Epithelial cell of alveolus of lung (primary cell): ENCODE results near the gene RABGAP1L. TPM values are rescaled to one million over a fixed set of nuclear protein-coding genes. Genes with fewer than 3 reads are reported as not detected.

Experiments used
- total RNA-seq: library from RNA; depleted of rRNA; stranded (reverse); fragments of >200 nt; gene quantifications from 2 replicates; pipeline ENCODE4 v1.2.1, GENCODE V29; 2015

The RABGAP1L gene
- total RNA-seq: 9.1 and 16.4 TPM in 2 replicates

DNA sequence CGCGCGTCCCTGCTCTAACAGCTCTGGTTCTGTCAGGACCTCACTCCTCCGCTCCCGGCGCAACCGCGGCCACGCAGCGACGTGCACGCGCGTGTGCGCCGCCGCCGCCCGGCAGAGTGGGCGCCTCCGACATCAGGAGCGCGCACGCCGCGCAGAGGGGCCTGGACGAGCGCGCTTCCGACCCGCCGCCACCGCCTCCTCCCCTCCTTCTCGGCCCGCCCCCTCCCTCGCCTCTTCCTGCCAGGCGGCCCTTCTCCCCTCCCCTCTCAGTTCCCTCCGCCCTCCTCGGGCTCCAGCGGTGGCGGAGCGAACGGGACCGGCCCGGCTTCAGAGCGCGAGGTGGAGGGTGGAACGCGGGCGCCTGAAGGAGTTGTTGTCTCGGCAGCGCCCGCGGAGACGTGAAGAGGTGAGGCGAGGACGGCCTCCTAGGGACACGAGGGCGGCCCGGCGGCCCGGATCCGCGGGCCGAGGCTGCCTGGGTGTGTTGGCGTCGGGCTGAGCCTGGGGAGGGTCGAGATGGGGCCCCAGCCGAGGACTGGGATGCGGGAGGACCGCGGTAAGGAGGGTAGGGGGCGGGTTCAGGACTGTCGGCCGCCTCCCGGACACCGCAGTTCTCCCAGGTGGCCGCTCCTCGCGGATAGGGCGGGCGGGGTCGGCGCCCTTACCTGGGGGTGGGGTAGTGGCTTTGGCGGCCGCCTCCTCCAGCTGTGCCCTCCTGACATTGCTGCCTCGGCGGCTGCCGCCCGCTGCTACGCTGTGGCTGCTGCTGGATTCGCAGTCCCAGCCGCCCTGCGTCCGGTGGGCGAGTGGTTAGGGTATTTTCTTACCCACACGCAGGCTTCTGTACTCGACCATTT, at the start of gene RABGAP1L:
RABGAP1L (plus strand) TSS at position 269 of the 857 bp plus-strand sequence.

DNA sequence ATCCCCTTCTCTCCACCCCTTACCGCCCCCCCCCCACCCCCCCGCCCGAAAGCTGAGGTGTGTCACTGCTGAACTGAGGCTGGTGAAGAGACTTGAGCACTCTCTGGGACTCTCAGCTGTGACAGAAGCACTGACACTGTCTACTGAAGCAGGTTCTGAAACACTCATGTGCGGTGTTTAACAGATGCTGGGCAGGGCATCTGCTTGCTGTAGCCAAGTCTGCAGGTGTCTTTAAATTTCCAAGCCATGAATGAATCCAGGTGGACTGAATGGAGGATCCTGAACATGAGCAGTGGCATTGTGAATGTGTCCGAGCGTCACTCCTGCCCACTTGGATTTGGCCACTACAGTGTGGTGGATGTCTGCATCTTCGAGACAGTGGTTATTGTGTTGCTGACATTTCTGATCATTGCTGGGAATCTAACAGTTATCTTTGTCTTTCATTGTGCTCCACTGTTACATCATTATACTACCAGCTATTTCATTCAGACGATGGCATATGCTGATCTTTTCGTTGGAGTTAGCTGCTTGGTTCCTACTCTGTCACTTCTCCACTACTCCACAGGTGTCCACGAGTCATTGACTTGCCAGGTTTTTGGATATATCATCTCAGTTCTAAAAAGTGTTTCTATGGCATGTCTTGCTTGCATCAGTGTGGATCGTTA, 288.7 kb downstream of the RABGAP1L start, which contains the start of gene GPR52:
GPR52 (plus strand) TSS at position 99 of the 665 bp plus-strand sequence; CDS start at position 247, 148 bp downstream.

DNA sequence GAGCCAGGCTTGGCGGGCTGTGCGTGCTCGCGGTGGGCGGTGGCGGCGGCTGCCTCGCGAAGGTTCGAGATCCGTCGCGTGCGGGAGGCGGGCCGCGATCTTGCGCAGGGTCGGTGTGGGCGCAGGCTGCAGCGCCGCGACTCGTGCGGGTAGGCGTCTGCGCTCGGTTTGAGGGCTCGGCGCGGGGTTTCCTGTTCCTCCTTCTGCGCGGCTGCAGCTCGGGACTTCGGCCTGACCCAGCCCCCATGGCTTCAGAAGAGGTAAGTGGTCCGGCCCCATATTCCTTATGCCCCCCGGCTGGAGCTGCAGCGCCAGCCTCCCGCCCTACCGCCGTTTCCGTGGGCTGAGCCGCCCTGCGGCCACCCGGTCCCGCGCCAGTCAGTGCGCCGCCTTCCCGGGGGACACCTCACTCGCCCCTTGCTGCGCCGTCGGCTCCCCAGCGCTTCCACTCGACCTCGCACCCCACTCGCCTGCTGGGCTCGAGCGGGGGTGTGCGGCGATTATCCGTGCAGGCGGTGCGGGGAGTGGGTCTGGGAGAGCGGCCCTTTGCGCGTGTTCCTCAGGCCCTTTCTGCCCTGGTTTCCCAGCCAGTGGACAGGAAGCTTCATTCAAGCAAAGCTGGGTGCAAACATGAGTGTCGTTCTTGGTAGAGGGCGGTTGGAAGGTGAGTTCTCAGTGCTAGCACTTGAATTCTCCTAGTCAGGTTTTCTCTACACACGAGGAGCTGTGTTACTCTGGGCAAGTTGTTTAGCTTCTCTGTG, 840.8 kb downstream of the RABGAP1L start, which contains the start of gene CACYBP:
CACYBP (plus strand) TSS at position 12 of the 761 bp plus-strand sequence; CDS start at position 246, 234 bp downstream.

DNA sequence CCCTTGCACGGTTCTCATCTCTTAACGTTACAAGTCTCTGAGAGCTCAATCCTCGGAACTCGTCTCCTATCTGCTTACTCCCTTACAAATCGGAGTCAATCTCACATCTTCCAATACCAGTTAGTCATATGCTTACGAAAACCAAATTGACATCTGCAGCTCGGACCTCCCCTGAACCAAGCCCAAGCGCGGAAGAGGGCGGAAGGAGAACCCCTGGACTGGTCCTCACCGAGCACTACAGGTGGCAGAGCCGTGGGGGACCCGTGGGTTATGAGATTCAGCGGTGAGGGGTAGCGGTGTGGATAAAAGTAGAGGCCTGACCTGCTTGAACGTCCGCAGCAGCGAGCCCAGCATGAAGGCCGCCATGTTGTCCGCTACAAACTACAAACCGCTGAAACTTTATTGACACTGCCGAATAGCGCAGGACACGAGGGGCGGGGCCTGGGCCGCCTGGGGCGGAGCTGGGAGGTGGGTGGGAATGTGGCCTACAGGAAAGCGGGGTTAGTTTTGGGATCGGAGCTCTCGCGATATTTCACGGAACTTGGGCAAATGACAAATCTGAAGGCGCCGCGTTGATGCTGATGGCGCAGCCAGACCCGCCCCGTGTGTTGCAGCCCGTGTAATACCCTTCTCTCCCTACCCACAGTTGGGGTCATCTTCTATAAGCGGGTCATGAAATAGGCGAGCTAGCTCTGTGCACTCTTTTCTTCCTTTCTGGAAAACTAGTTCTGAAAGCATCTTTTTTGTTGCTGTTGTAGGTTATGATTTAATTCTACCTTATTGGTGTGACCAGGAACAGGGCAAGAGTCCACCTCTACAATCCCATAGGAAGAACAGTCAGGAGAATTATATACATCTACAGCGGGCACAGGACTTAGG, 864.0 kb downstream of the RABGAP1L start, which contains the start of gene MRPS14:
MRPS14 (minus strand) TSS at position 383 of the 879 bp plus-strand sequence; CDS start at position 366, 17 bp downstream.

Other genes with a start within 250 kb of the RABGAP1L start
- 0.13 TPM in 1 of 2 replicates, not detected in the other for gene SERPINC1, start 242.2 kb upstream of the RABGAP1L start, total RNA-seq
- gene RC3H1, start 137.2 kb upstream of the RABGAP1L start, total RNA-seq: 10.6 and 17.6 TPM in 2 replicates